OCI-LY7 (cell line): ENCODE results near the gene SSBP2. TPM values are rescaled to one million over a fixed set of nuclear protein-coding genes. Genes with fewer than 3 reads are reported as not detected.

Experiments
- BruUV-seq: library from RNA; stranded (reverse); fragments of 400-500 nt; replicated peaks from 2 replicates; lab custom pipeline; 2021; lab: Mats Ljungman, UMichigan
- CTCF ChIA-PET: fragments of 300-600 bp; sonication (Branson Sonifier 250); formaldehyde crosslinking; loops from one replicate; lab custom pipeline; 2022; ENCODE audit warnings: antibody characterized with exemption; ENCODE audit not compliant: unreplicated experiment; lab: Charles Lee
- POLR2A ChIA-PET: fragments of 300-600 bp; sonication (Branson Sonifier 250); formaldehyde crosslinking; loops from one replicate; lab custom pipeline; 2022; ENCODE audit warnings: antibody characterized with exemption; lab: Charles Lee
- DNase-seq: peaks from one replicate; pipeline ENCODE4 v3.0.0-alpha.2; 2015; ENCODE audit warnings: low spot score
- H2AFZ ChIP-seq: fragments of 200-600 bp; sonication (generic), shearing (Covaris generic); 2 replicates; pipeline ENCODE4 v1.6.1; 2014; ENCODE audit warnings: mild to moderate bottlenecking, antibody characterized with exemption, low read length, moderate library complexity
- H3K27ac ChIP-seq: fragments of 200-600 bp; sonication (generic); 2 replicates; pipeline ENCODE4 v1.5.1; 2014; ENCODE audit warnings: mixed run types, low read depth, mild to moderate bottlenecking, moderate library complexity, low read length, inconsistent platforms; ENCODE audit not compliant: poor library complexity, severe bottlenecking
- H3K36me3 ChIP-seq: fragments of 200-600 bp; sonication (generic); 2 replicates; pipeline ENCODE4 v1.6.1; 2014; ENCODE audit warnings: mild to moderate bottlenecking, antibody characterized with exemption, low read length, moderate library complexity, mixed read lengths; ENCODE audit not compliant: insufficient read depth
- H3K4me1 ChIP-seq: fragments of 200-600 bp; sonication (generic); 2 replicates; pipeline ENCODE4 v1.5.1; 2014; ENCODE audit warnings: mild to moderate bottlenecking, low read length; ENCODE audit not compliant: insufficient read depth, poor library complexity, severe bottlenecking
- H3K4me2 ChIP-seq: fragments of 200-600 bp; sonication (generic); 2 replicates; pipeline ENCODE4 v1.6.1; 2014; ENCODE audit warnings: mild to moderate bottlenecking, low read length
- H3K4me3 ChIP-seq: fragments of 200-600 bp; sonication (generic); 2 replicates; pipeline ENCODE4 v1.5.1; 2014; ENCODE audit warnings: mild to moderate bottlenecking, low read depth, low read length; ENCODE audit not compliant: poor library complexity, severe bottlenecking
- H3K79me2 ChIP-seq: fragments of 200-600 bp; sonication (generic); 2 replicates; pipeline ENCODE4 v1.6.1; 2016; ENCODE audit warnings: low read depth, mild to moderate bottlenecking, low read length, moderate library complexity, mixed read lengths; ENCODE audit not compliant: insufficient read depth
- H3K9me2 ChIP-seq: fragments of 200-600 bp; sonication (generic); 2 replicates; pipeline ENCODE4 v1.6.1; 2016; ENCODE audit warnings: mild to moderate bottlenecking, low read length, mixed read lengths; ENCODE audit not compliant: insufficient read depth
- H3K9me3 ChIP-seq: fragments of 200-600 bp; sonication (generic); 2 replicates; pipeline ENCODE4 v1.6.1; 2014; ENCODE audit warnings: mild to moderate bottlenecking, mixed run types, low read length, mixed read lengths
- H4K20me1 ChIP-seq: fragments of 200-600 bp; sonication (generic); 2 replicates; pipeline ENCODE4 v1.6.1; 2014; ENCODE audit warnings: mild to moderate bottlenecking, antibody characterized with exemption, low read length, moderate library complexity, mixed read lengths; ENCODE audit not compliant: insufficient read depth
- EZH2phosphoT487 ChIP-seq: fragments of 200-600 bp; sonication (generic); IDR thresholded peaks from 2 replicates; pipeline ENCODE4 v1.6.1; 2018; ENCODE audit warnings: low read depth, borderline replicate concordance, mild to moderate bottlenecking, mixed run types, antibody characterized with exemption, low read length, moderate library complexity, mixed read lengths
- intact Hi-C: fragments of 100-400 bp; cut with micrococcal nuclease; formaldehyde crosslinking; loops from one replicate; pipeline ENCODE4 v1.10.0; 2022; ENCODE audit not compliant: unreplicated experiment
- total RNA-seq, 2 experiments: library from RNA; depleted of rRNA in 1 of 2; stranded (reverse); fragments of >200 nt in 1 of 2; shearing (Covaris generic) in 1 of 2; gene quantifications; 2 replicates each; pipeline ENCODE4 v1.2.3, GENCODE V29; 2014 to 2022
- TF ChIP-seq, protein P1 (sequence below): fragments of 200-600 bp; sonication (generic); conservative IDR thresholded peaks from 2 replicates; pipeline ENCODE4 v1.5.1; 2014; ENCODE audit warnings: mild to moderate bottlenecking, antibody characterized with exemption, low read length, moderate library complexity, mixed read lengths

SSBP2 gene
- total RNA-seq, 2 experiments from 2014 or later: 140 to 172 TPM

DNA sequence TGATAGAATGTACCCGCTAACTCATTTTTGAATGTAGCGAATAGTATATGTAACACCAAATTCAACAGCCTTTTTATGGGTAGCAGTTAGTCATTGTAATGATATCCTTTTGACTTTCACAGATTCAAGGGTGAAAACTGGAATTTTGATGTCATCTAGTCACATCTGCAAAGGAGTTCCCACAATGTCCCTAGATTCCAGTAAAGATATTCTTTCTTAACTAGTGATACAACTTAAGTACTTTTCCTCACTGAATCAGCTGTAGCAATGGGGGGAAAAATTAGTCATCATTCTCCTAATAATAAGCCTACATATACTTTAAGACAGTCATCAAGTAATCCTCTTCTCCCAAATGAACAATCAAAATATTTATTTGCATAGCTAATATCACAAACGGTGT lies 11.5 kb upstream of the SSBP2 start:
- no peaks in the 10 kb centered on the region for H3K9me3 ChIP-seq
- ChIA-PET POLR2A (interaction anchor here (0.9 to 2.3 kb wide), 9 partner anchors 8 to 89 kb away, joined by 3 to 15 read pairs (median 4); partner anchors contain the start of gene SSBP2), CTCF (interaction anchor here (0.6 kb wide), 1 partner anchor 1346 kb away, joined by 3 read pairs; no protein-coding TSS in a partner anchor)
- H3K9me2 ChIP-seq: no peaks in the 10 kb centered on the region
- H2AFZ ChIP-seq: no peak overlapping the region
- DNase-seq: no peak
- H4K20me1 ChIP-seq: no peaks in the 10 kb centered on the region
- H3K4me2 ChIP-seq: no peak overlapping the region
- H3K79me2 ChIP-seq: no peaks in the 10 kb centered on the region
- no TSS peak for BruUV-seq
- H3K27ac ChIP-seq: no peak overlapping the region
- no peak overlapping the region for H3K4me3 ChIP-seq
- TF ChIP-seq, protein P1, sequence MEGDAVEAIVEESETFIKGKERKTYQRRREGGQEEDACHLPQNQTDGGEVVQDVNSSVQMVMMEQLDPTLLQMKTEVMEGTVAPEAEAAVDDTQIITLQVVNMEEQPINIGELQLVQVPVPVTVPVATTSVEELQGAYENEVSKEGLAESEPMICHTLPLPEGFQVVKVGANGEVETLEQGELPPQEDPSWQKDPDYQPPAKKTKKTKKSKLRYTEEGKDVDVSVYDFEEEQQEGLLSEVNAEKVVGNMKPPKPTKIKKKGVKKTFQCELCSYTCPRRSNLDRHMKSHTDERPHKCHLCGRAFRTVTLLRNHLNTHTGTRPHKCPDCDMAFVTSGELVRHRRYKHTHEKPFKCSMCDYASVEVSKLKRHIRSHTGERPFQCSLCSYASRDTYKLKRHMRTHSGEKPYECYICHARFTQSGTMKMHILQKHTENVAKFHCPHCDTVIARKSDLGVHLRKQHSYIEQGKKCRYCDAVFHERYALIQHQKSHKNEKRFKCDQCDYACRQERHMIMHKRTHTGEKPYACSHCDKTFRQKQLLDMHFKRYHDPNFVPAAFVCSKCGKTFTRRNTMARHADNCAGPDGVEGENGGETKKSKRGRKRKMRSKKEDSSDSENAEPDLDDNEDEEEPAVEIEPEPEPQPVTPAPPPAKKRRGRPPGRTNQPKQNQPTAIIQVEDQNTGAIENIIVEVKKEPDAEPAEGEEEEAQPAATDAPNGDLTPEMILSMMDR: no peak
- no peak for TF ChIP-seq EZH2phosphoT487
- intact Hi-C loops: no loop called here
- peaks cover 27% of the 10 kb centered on the region for H3K4me1 ChIP-seq
- H3K36me3 ChIP-seq: no peaks in the 10 kb centered on the region

DNA sequence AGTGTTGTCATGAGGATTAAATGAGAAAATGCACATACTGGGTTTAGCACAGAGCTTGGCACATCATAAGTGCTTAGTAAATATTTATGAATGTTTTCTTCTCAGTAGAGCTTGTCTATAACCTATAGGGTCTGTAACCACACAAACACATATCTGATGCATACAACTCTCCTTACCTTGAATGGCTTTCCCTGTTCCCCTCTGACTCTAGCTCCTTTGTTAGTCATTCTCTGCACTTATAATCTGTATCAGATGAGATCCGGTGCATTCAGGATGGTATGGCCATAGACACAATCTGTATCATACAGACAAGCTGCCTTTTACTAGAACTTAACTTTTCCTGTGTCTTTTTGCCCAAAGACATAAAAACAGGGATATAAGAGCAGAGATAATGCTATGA lies 11.1 kb upstream of the SSBP2 start:
- no peaks in the 10 kb centered on the region for H3K9me2 ChIP-seq
- no peak overlapping the region for H3K27ac ChIP-seq
- POLR2A ChIA-PET: interaction anchor here (0.8 to 1.9 kb wide), 8 partner anchors 8 to 89 kb away, joined by 3 to 12 read pairs (median 4); partner anchors contain the start of gene SSBP2
- no peak overlapping the region for H2AFZ ChIP-seq
- BruUV-seq: no TSS peak
- no peak overlapping the region for H3K4me2 ChIP-seq
- TF ChIP-seq, protein P1: no peak
- no peak for TF ChIP-seq EZH2phosphoT487
- H3K79me2 ChIP-seq: no peaks in the 10 kb centered on the region
- no peaks in the 10 kb centered on the region for H3K9me3 ChIP-seq
- CTCF ChIA-PET: interaction anchor here (0.6 to 1.1 kb wide), 2 partner anchors 17 to 1346 kb away, joined by 3 to 5 read pairs; no protein-coding TSS in a partner anchor
- no peak overlapping the region for H3K4me3 ChIP-seq
- H4K20me1 ChIP-seq: no peaks in the 10 kb centered on the region
- no peak for DNase-seq
- peaks cover 27% of the 10 kb centered on the region for H3K4me1 ChIP-seq
- intact Hi-C loops: no loop called here
- no peaks in the 10 kb centered on the region for H3K36me3 ChIP-seq

DNA sequence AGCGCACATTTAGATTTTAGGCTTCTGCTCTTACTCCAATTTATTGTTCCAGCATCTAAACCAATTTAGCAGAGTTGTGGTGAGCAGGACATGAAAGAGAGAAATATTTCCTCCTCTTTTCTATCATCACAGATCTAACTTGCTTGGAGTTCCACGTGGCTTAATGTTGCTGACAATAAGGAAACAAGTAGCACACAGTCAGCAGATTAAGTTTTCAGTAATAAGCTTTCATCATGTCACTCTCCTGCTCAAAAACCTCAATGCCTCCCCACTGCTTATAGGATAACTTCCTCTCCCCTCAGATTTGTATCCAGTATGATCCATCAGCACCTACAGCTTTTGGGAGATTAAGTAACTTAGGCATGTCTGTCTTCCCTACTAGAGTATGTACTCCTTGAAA lies 10.4 kb upstream of the SSBP2 start:
- TF ChIP-seq, protein P1: no peak
- no peak for TF ChIP-seq EZH2phosphoT487
- Histone ChIP-seq H3K4me3 (no peak overlapping the region), H3K4me1 (peaks cover 27% of the 10 kb centered on the region), H4K20me1 (no peaks in the 10 kb centered on the region), H3K27ac (no peak overlapping the region), H3K4me2 (no peak overlapping the region), H3K9me3 (no peaks in the 10 kb centered on the region), H2AFZ (no peak overlapping the region), H3K36me3 (no peaks in the 10 kb centered on the region), H3K79me2 (no peaks in the 10 kb centered on the region), H3K9me2 (no peaks in the 10 kb centered on the region)
- BruUV-seq: no TSS peak
- POLR2A ChIA-PET: interaction anchor here (0.7 to 1.9 kb wide), 7 partner anchors 8 to 90 kb away, joined by 3 to 12 read pairs (median 4); no protein-coding TSS in a partner anchor
- CTCF ChIA-PET: interaction anchor here (1.1 kb wide), 1 partner anchor 17 kb away, joined by 5 read pairs; no protein-coding TSS in a partner anchor
- DNase-seq: no peak
- intact Hi-C loops: no loop called here
